ENCODE results near the gene EVI5L.
A peak's percentile ranks its signal among the peaks of the same experiment; 100 is the strongest.

The EVI5L gene

DNA sequence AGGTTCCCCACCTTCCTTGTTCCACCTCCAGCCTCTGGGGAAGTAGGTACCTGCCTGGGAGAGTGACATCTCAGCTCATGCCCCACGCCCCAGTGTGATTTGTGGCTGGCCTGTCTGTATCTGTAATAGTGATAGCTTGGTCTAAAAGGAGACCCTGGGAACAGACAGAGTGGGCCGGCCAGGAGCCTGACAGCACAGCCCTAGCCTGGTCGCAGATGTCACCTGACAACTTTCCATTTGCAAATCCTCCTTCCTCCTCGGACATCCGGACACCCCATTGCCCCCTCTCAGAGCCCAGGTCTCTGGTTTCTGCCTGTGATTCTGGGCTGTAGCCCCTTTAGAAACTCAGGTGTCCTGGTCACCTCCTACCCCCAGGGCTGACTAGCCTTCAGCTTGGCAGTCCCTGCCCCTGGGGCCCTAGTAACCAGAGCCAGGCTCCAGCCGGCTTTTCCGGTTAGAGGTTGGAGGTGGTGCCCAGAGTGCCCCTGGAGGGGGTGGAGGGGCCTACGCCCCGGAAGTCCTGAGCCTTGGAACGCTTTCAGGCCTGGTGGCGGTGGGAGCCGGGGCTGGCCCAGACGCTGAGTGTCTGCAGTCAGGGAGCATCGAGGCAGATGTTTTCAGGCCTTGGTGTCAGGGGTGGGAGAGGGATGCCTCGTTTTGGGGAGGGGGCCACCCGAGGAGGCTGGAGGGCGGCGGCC lies 64.7 kb downstream of the EVI5L start:
- DNase-seq (ENCODE audit: low read depth in 1 of 2, low spot score in 1 of 2) = no peak

DNA sequence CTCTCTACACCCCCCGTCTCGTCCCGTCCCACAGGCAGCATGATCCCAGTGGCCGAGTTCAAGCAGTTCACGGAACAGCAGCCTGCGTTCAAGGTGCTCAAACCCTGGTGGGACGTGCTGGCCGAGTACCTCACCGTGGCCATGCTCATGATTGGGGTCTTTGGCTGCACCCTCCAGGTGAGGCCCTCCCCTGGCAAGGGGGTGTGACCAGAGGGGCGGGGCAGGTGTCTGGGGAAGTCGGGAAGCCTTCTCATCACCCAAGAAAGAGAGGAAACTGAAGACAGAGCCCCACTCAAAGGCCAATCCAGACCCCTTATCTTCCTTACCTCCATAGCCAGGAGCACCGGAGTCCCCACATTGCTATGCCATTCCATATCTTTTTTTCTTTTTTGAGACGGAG lies 65.5 kb downstream of the EVI5L start:
- no peak for DNase-seq (ENCODE audit: low read depth in 1 of 2, low spot score in 1 of 2)

DNA sequence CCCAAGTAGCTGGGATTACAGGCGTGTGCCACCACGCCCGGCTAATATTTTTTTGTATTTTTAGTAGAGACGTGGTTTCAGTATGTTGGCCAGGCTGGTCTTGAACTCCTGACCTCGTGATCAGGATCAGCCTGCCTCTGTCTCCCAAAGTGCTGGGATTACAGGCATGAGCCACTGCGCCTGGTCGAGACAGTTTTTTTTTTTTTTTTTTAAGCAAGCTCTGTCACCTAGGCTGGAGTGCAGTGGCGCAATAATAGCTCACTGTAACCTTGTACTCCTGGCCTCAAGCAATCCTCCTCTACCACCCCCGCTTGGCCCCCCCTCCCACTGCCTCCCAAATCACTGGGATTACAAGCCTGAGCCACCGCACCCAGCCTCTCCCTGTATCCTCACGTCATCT lies 67.3 kb downstream of the EVI5L start:
- no peak for DNase-seq (ENCODE audit: low read depth in 1 of 2, low spot score in 1 of 2)

DNA sequence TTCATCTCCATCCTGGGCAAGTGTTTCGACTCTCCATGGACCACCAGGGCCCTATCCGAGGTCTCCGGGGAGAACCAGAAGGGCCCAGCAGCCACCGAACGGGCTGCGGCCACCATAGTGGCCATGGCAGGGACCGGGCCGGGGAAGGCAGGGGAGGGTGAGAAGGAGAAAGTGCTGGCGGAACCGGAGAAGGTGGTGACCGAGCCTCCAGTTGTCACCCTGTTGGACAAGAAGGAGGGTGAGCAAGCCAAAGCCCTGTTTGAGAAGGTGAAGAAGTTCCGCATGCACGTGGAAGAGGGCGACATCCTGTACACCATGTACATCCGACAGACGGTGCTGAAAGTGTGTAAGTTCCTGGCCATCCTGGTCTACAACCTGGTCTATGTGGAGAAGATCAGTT lies 68.9 kb downstream of the EVI5L start:
- DNase-seq (ENCODE audit: low read depth in 1 of 2, low spot score in 1 of 2) = no peak

DNA sequence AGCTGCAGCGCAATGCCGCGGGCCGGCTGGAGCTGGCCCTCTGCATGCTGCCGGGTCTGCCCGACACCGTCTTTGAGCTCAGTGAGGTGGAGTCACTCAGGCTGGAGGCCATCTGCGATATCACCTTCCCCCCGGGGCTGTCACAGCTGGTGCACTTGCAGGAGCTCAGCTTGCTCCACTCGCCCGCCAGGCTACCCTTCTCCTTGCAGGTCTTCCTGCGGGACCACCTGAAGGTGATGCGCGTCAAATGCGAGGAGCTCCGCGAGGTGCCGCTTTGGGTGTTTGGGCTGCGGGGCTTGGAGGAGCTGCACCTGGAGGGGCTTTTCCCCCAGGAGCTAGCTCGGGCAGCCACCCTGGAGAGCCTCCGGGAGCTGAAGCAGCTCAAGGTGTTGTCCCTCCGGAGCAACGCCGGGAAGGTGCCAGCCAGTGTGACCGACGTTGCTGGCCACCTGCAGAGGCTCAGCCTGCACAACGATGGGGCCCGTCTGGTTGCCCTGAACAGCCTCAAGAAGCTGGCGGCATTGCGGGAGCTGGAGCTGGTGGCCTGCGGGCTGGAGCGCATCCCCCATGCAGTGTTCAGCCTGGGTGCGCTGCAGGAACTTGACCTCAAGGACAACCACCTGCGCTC lies 69.8 kb downstream of the EVI5L start:
- DNase-seq (ENCODE audit: low read depth in 1 of 2, low spot score in 1 of 2) = no peak

DNA sequence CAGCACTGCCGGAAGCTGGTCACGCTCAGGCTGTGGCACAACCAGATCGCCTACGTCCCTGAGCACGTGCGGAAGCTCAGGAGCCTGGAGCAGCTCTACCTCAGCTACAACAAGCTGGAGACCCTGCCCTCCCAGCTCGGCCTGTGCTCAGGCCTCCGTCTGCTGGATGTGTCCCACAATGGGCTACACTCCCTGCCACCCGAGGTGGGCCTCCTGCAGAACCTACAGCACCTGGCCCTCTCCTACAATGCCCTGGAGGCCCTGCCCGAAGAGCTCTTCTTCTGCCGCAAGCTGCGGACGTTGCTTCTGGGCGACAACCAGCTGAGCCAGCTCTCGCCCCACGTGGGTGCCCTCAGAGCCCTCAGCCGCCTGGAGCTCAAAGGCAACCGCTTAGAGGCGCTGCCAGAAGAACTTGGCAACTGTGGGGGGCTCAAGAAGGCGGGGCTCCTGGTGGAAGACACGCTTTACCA lies 70.4 kb downstream of the EVI5L start:
- DNase-seq (ENCODE audit: low read depth in 1 of 2, low spot score in 1 of 2) = no peak

DNA sequence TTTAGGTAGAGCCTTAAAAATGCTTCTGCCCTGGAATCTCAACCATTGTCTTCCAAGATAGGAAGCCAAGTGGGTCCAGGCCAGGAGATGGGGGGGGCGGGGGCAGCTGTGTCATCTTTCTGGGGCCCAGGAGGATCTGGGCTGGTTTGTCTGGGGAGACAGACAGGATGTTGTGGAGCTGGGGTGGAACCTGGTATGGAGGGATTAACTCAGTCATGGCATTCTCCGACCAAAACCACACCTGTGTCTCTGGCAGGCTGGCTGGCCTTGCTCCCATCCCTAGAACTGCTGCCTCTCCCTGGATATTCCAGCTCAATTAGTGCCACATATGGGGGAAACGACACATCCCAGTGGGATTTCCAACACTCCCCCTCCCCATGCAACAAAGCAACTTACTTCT lies 70.9 kb downstream of the EVI5L start:
- DNase-seq (ENCODE audit: low read depth in 1 of 2, low spot score in 1 of 2) = no peak

DNA sequence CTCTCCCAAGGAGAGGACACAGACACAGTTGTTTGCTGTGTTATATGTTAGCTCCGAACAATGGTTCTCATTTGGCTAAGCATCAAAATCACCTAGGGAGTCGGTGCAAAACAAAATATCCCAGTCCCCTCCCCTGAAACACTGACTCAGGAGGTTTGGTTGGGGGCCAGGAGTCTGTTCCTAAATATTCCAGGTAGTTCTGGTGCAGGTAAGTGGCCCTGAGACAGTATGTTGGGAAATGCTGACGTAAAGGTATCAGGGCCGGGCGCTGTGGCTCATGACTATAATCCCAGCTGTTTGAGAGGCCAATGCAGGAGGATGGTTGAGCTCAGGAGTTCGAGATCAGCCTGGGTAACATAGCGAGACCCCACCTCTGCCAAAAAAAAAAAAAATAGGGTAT lies 71.3 kb downstream of the EVI5L start:
- no peak for DNase-seq (ENCODE audit: low read depth in 1 of 2, low spot score in 1 of 2)

DNA sequence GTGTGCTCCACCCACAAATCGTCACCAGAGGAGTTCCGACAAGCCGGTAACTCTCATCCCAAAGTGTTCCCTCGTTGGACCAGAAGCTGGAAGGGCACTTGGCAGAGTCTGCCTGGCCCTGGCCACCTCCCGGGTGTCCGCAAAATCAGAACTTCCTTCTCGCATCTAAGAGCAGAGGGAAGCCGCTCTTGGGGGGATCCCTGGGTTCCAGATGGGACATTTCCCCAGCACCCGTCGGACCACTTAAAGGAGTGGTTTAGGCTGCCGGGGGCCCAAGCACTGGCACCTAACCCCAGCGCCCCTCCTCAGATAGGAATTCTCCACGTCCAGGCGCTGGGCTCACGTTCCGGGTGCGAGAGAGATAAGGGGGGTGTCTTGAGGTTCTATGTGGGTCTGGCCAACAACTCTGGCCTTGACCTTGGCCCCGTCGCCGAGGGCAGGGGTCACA lies 72.8 kb downstream of the EVI5L start:
- no peak for DNase-seq (ENCODE audit: low read depth in 1 of 2, low spot score in 1 of 2)

DNA sequence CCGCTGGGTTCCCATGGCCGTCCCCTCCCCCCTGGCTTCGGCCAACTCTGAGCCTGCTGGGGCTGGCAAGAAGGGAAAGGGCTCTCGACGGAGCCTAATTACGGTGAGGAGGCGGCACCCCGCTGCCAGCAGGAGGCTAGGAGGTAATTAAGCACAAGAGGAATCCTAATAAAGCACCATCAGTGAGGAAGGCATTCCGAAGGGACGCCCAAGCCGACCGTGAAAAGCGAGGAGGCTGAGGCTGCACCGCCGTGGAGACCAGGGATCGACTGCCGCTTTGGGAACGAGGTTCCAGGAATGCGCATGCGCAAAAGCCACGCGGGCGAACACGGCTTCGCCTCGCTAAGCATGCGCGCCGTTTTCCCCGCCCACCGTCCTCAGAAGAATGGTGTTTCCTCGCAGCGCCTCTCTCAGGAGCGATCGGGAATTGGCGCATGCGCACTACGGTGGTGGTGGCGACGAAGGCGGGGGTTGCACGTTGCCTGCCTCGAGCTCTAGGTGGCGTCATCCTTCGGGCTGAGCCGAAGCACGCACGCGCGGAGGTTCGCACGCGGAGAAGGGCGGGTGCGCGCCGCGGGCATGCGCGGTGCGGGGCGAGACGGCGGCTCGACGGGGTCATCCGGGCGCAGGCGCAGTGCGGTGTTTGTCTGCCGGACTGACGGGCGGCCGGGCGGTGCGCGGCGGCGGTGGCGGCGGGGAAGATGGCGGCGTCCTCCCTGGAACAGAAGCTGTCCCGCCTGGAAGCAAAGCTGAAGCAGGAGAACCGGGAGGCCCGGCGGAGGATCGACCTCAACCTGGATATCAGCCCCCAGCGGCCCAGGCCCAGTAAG lies 73.4 kb downstream of the EVI5L start, which contains the start of gene MAP2K7:
Gene MAP2K7 (plus strand): TSS at position 634 of the 830 bp plus-strand sequence. CDS start 68 bp downstream, at position 702.
- peak; percentile 100 for DNase-seq (ENCODE audit: low read depth in 1 of 2, low spot score in 1 of 2)

DNA sequence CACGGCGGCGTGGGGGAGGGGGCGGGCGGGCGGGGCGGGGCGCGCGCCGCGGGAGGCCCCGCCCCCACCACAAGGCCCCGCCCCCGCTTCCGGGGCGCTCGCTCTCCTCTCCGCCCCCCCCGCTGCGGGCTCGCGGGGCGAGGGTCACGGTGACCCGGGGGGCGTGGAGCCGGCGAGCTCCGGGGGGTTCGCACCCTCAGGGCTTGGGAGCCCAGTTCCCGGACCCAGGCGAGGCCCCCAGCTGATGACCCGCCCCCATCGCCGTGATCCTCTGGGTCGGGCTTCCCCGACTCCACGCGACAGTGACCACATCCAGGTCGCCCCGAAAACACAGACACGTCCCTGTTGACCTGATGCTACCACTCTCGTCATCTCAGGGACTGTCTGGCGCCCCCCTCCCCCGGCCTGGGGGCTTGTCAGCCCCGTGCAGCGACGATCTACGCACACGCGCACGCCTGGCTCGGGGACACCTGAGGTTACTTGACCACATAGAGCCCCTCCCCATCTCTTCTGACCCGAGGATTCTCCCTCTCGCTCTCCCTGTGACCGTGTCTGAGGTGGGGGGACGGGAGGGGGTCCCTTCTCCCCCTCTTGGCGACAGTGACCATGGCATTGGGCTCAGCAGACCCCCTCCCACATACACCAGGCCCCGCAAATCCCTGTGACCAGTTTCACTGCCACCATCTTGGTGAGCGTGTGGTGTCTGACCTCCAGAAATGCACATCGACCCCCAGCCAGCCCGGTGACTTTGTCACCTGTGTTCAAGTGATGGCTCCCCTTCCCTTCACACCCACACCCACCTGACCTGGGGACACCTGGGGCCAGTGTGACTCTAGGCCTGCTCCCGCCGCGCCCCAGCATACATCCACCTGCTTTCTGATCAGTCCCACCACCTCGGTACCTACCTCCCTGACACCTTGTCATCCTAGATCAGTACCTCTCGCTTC lies 74.3 kb downstream of the EVI5L start:
- DNase-seq (ENCODE audit: low read depth in 1 of 2, low spot score in 1 of 2) = peak in 1 of 2 donors; percentile 32

DNA sequence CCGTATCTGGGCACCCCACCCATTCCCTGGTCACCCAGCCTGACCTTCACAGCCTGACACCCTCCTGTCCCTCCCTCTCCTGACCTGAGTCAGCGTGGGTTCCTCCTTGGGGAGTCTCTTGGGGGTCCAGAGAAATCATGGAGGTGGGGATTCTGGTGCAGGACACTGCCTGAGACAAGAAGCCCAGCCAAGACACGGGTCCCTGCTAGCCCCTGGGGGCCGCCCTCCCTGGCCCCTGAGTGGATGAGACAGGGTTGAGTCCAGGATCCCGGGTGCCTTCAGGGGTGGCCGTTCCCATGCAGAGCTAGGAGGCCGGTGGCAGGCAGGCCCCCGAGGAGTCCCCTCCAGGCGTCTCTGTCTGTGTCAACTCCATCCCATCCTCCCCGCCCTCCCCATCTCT lies 75.2 kb downstream of the EVI5L start:
- DNase-seq (ENCODE audit: low read depth in 1 of 2, low spot score in 1 of 2) = no peak

DNA sequence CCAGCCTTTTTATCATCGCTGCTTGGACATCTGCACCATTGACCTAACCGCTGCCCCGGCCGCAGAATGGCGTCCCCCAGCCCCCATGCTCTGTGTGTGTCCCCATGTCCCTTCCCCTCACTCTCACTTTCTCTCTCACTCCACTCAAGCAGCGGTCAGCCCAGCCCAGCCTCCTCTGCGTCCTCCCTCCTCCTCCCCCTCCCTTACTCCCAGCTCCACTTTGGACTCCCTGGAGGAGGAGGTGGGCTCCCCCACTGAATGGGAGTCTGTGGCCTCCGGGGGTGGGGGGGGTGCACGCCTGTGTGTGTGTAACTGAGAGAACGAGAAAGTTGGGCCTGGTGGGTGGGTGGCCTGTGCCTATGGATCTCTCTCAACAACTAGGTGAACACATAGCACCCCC lies 75.8 kb downstream of the EVI5L start:
- DNase-seq (ENCODE audit: low read depth in 1 of 2, low spot score in 1 of 2) = no peak

DNA sequence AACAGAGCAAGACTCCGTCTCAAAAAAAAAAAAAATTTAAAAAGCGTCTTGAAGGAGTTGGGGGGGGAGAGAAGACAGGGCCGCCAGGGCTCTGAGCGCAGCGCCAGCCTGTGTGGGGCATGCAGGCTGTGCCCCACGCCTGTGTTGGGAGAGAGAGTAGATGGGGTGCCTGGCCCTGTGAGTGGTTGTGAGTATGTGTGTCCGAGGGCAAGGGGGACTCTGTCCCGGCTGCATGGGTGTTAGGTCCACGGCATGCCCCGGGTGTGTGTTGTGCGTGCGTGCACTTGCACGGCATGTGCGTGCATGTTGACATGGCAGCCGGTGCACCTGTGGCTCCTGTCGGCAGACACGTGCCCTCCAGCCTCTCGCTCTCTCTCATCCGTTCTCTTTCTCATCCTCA lies 77.1 kb downstream of the EVI5L start:
- DNase-seq (ENCODE audit: low read depth in 1 of 2, low spot score in 1 of 2) = no peak

DNA sequence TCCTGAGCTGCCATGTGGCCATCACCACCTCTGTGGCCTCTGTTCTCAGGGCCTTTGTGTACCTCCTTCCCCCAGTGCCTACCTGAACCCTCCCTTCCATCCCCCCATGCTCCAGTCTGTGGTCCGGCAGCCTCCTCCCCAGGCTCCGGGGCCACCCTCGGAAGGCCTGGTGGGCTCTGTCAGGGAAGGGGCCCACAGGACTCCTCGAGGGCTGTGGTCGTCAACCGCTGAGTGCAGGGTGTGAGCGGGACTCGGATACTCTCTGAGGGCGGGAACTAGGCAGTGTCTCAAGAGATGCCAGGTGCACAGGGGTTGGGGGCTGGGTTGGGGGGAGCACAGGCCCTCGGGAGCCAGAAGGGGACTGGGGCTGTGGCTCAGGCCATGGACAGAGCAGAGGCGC lies 77.5 kb downstream of the EVI5L start:
- DNase-seq (ENCODE audit: low read depth in 1 of 2, low spot score in 1 of 2) = no peak

DNA sequence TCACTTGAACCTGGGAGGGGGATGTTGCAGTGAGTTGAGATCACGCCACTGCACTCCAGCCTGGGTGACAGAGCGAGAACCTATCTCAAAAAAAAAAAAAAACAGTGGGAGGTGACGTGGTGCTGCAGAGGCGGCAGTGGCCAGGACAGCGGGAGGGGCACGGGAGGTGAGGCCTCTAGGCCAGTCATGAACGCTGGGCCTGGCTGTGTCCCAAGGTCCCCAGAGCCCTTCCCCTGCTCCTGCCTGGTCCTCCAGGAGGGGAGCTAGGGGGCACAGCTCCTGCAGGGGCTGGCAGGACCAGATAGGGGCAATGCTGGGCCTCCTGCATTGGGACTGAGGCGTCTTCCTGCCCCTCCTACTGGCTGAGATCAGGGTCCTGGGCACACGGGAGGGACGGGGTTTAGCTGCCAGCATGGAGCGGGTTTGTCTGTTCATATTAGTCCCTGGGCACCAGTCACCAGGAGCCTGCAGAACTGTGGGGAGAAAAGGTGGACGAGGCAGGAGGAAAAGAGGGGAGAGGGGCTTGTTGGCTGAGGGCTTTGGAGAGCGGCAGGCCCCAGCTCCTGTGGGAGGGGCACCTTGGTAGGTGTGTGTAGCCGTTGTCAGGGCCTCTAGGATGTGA lies 78.2 kb downstream of the EVI5L start:
- no peak for DNase-seq (ENCODE audit: low read depth in 1 of 2, low spot score in 1 of 2)

DNA sequence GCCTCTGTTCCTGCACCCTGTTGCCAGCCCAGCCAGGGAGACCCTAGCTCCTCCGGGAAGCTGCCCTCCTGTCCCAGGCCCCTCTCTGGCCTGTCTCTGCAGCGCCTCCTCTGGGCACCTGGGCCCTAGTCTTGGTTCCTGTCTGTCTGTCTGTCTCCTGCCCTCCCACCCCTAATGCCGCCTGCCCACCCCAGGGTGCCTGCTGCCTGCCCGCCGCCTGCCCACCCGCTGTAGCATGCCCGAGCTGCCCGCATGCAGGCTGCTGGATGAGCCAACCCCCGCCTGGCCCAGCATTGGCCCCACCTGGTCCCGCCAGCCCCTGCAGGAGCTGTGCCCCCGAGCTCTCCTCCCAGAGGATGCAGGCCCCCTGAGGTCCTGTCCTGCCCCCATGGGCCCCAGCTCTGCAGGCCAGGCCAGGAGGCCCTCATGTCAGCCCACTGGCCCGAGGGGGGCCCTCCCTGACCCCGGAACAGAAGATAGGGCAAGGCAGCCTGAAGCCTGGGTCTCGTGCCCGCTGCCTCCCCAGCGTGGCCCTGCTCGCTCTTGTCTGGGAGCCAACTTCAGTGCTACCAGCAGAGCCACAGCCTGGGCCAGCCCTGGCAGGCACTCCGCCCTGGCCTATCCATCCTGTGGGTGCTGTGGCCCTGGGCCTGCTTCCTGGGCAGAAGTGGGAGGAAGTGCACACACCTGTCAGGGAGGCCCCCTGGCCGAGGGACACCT lies 78.9 kb downstream of the EVI5L start:
- DNase-seq (ENCODE audit: low read depth in 1 of 2, low spot score in 1 of 2) = no peak

DNA sequence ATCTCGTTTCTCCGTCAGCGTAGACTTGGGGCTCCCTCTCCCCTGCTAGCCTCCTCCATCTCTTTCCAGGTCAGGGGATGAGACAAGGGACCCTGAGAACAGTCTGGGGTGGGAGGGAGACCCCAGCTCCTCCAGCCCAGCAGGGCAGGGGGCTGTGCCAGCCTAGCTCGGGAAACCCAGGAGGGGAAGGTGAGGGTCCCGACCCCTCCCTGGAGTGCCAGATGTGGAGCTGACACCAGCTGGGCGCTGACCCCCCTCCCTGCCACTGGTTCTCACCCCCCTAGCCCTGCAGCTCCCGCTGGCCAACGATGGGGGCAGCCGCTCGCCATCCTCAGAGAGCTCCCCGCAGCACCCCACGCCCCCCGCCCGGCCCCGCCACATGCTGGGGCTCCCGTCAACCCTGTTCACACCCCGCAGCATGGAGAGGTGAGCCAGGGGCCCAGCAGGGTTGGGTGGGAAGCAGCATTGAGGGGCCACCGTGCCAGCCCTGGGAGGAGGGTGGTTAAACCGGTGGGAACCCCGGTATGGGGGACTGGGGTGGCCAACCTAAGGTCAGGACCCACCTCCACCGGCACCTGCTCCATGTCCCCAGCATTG lies 79.6 kb downstream of the EVI5L start:
- DNase-seq (ENCODE audit: low read depth in 1 of 2, low spot score in 1 of 2) = no peak

All from activated CD4-positive, alpha-beta T cell treated with anti-CD3 and anti-CD28 coated beads, Interleukin-2, amount 50 U/mL, for 24 hours (primary cell).